GM12872 (cell line): ENCODE data around the gene PDE6B.

ENCODE experiments used
- TF ChIP-seq, protein P1 (sequence below): IDR thresholded peaks from 3 replicates; pipeline ENCODE4 v1.5.1; 2011; ENCODE audit warnings: low read depth, mild to moderate bottlenecking, low read length, moderate library complexity; ENCODE audit not compliant: insufficient read depth

Gene PDE6B

DNA sequence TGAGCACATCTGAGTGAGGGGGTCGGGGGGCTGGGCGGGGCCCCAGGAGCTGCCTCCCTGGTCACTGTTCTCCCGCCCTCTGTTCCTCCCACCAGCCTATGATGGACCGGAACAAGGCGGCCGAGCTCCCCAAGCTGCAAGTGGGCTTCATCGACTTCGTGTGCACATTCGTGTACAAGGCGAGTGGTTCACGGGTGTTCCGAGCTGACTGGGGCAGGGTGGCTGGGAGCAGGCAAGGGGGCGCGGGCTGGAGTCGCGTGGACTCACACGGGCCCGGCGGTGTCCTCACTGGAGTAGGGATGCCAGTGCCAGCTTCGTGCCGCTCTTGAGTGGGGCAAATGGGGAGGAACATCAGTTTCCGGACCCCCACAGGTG lies 41.0 kb downstream of the PDE6B start:
- TF ChIP-seq, protein P1, sequence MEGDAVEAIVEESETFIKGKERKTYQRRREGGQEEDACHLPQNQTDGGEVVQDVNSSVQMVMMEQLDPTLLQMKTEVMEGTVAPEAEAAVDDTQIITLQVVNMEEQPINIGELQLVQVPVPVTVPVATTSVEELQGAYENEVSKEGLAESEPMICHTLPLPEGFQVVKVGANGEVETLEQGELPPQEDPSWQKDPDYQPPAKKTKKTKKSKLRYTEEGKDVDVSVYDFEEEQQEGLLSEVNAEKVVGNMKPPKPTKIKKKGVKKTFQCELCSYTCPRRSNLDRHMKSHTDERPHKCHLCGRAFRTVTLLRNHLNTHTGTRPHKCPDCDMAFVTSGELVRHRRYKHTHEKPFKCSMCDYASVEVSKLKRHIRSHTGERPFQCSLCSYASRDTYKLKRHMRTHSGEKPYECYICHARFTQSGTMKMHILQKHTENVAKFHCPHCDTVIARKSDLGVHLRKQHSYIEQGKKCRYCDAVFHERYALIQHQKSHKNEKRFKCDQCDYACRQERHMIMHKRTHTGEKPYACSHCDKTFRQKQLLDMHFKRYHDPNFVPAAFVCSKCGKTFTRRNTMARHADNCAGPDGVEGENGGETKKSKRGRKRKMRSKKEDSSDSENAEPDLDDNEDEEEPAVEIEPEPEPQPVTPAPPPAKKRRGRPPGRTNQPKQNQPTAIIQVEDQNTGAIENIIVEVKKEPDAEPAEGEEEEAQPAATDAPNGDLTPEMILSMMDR, result no peak

- TF ChIP-seq, protein P1, result no peak
Observed at GRCh38 chr4:666822-667544, 41.6 kb downstream of the PDE6B start.

GRCh38 chr4:667545-667925 lies 42.2 kb downstream of the PDE6B start:
- TF ChIP-seq, protein P1, result no peak

GRCh38 chr4:671769-672168 lies 46.4 kb downstream of the PDE6B start:
- TF ChIP-seq, protein P1, result no peak

DNA sequence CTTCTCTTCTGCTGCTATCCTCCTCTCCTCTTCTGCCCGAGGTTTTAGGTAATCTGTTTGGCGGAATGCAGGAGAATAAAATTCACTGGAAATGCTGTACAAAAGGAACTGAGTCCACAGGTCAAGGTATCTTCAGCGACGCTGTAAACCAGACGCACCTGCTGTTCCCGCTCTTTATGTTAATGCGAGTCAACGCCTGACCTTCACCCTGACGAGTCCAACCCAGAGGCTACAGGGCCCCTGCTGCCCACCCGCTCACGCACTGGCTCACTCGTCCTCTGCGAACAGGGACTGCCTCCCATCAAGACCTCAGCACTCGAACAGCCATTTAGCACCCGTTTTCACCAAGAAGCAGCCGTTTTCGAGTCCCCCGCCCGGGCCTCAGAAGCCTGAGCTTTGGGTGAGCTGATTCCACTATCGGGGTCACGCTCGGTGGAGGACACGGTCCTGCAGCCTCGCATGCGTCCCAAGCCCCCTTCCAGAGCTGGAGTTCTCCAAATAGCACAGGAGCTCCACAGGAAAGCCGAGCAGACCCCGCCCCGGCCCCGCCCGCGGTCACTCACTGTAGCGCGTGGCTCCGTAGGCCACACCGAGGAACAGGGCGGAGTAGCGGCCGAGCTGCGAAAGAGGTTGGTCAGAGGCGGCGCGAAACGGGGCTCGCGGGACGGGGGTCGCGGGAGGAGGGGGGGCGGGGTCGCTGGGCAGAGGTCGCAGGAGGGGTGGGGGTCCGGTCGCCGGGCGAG lies 48.1 kb downstream of the PDE6B start:
- TF ChIP-seq, protein P1, result no peak

DNA sequence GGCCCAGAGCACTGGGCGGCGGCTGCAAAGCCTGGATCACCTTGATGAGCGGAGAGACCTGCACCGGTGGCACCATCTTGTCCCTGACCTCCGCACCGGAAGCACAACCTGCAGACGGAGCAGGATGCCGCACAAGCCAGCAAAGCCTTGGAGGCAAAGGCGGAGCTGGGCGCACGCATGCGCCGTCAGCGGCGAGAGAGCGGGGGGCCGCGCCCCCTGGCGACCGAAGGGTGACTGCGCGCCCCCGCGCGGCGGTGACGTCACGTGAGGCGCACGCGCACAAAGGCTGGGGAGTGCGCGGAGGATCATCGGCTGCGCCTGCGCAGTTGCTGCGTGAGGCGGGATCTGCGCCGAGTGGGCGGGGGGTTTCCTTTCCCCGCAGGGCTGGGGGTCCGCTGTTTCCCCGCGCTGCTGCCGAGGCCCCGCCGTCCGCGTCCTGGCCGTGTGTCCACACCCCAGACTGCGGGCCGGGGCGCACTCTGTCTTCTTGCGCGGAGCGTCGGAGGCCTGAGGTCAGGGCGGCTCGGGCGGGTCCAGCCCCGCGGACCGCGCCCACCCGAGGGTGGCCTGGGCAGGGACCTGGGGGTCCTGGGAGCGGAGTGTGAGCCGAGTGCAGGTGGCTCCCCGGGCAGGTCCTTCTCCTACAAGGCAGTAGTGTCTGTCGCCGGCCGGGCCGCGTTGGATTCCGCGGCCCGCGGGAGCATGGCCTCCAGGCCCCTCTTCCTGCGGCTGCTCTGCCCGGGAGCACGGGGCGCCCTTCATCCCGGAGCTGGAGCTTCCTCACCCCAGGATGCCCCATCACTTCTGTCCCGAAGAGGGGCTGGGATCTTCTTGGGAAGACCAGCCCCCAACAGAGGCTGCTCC lies 49.0 kb downstream of the PDE6B start, which contains the start of the genes ATP5ME and MYL5:
Gene ATP5ME (minus strand): TSS at position 105 of the 864 bp plus-strand sequence. CDS start 29 bp downstream, at position 76.
Gene MYL5 (plus strand): TSS at position 371 of the 864 bp plus-strand sequence. CDS start 3,485 bp downstream, outside the sequence.
- TF ChIP-seq, protein P1, result peak; percentile 99
